Measurements from ENCODE around the gene JADE2.

DNA sequence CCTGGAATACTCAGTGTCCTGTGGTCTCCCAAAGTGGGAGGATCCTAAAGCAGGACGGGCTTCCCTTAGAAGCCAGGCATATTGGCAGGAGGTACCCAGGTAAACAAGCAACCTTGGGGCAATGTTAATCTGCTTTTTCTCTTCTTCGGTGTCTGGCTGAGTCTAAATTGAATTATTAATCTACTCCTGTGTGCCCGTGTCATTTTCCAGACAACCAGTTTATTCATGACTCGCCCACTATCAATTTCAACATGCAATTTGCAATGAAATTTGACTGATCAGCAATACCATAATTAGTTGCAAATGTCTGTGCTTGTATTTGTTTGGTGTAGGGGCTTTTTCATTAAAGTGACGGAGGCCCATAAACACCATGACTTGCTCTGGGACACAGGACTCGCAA, 32.9 kb upstream of the JADE2 start:
- TF ChIP-seq POLR2A (IDR thresholded peaks at IDR 0.05) (no peak), POLR2AphosphoS5 (IDR thresholded peaks at IDR 0.05) (no peak)
- TF ChIP-seq, protein P1, sequence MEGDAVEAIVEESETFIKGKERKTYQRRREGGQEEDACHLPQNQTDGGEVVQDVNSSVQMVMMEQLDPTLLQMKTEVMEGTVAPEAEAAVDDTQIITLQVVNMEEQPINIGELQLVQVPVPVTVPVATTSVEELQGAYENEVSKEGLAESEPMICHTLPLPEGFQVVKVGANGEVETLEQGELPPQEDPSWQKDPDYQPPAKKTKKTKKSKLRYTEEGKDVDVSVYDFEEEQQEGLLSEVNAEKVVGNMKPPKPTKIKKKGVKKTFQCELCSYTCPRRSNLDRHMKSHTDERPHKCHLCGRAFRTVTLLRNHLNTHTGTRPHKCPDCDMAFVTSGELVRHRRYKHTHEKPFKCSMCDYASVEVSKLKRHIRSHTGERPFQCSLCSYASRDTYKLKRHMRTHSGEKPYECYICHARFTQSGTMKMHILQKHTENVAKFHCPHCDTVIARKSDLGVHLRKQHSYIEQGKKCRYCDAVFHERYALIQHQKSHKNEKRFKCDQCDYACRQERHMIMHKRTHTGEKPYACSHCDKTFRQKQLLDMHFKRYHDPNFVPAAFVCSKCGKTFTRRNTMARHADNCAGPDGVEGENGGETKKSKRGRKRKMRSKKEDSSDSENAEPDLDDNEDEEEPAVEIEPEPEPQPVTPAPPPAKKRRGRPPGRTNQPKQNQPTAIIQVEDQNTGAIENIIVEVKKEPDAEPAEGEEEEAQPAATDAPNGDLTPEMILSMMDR (IDR thresholded peaks at IDR 0.05), result no peak

Measured in gastroesophageal sphincter (tissue), 3 donors.